IMR-90 (cell line): ENCODE data around the gene GFM1.

Experiments used
- CEBPB ChIP-seq: IDR thresholded peaks from 2 replicates; pipeline ENCODE4 v1.6.1; 2012; ENCODE audit warnings: low read depth, low read length, improper control_type of control experiment
- MXI1 ChIP-seq: IDR thresholded peaks from 2 replicates; pipeline ENCODE4 v1.6.1; 2012; ENCODE audit warnings: low read depth, mild to moderate bottlenecking, low read length, moderate library complexity, borderline replicate concordance
- POLR2A ChIP-seq: IDR thresholded peaks from 2 replicates; pipeline ENCODE4 v1.6.1; 2012; ENCODE audit warnings: mild to moderate bottlenecking, low read depth, low read length
- RAD21 ChIP-seq: IDR thresholded peaks from 2 replicates; pipeline ENCODE4 v1.6.1; 2012; ENCODE audit warnings: low read length, improper control_type of control experiment
- SMC3 ChIP-seq: fragments of 150-350 bp; IDR thresholded peaks from 2 replicates; pipeline ENCODE4 v1.6.1; 2016; ENCODE audit warnings: low read depth, mild to moderate bottlenecking, antibody characterized with exemption, low read length, moderate library complexity
- TF ChIP-seq, protein P1 (sequence below): conservative IDR thresholded peaks from 2 replicates; pipeline ENCODE4 v1.5.1; 2012; ENCODE audit warnings: mild to moderate bottlenecking, low read depth, low read length, improper control_type of control experiment
- TF ChIP-seq, protein P2 (sequence below): fragments of 150-350 bp; IDR thresholded peaks from 2 replicates; pipeline ENCODE4 v1.6.1; 2016; ENCODE audit warnings: low read depth, mild to moderate bottlenecking, low read length, moderate library complexity, borderline replicate concordance

DNA sequence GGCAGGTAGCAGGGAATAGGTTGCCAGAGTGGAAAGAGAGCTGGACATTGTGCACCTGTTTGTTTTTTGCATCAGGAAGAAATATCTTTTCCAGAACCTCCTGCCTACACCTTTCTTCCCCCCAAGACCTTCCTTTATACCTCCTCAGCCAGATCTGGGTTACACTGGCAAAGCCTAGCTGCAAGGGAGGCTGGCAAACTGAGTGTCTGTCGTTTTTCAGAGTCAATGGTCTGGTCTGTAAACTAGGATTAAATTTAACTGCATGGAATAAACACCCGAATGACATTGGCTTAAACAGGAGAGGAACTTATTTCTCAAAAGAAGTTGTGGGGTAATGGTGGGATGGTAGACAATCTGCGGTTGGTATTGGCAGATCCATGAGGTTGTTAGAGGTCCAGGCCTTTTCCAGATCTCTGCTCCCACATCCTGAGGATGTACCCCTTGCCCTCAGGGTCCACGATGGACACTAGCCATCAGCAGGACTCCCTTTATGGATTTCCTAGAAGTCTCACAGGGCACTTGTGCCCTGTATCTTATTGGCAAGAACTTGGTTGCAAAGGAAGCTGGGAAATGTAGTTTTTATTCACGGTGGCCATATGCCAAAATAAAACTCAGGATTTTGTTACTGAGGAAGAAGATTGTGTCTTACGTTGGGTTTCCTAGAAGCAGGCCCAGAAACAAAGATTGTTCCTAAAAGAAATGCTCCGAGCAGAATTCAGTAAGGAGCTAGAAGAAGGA, 91.1 kb downstream of the GFM1 start:
- TF ChIP-seq, protein P1, sequence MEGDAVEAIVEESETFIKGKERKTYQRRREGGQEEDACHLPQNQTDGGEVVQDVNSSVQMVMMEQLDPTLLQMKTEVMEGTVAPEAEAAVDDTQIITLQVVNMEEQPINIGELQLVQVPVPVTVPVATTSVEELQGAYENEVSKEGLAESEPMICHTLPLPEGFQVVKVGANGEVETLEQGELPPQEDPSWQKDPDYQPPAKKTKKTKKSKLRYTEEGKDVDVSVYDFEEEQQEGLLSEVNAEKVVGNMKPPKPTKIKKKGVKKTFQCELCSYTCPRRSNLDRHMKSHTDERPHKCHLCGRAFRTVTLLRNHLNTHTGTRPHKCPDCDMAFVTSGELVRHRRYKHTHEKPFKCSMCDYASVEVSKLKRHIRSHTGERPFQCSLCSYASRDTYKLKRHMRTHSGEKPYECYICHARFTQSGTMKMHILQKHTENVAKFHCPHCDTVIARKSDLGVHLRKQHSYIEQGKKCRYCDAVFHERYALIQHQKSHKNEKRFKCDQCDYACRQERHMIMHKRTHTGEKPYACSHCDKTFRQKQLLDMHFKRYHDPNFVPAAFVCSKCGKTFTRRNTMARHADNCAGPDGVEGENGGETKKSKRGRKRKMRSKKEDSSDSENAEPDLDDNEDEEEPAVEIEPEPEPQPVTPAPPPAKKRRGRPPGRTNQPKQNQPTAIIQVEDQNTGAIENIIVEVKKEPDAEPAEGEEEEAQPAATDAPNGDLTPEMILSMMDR: no peak
- TF ChIP-seq SMC3 (no peak), POLR2A (no peak), MXI1 (no peak), CEBPB (no peak), RAD21 (no peak)
- TF ChIP-seq, protein P2, sequence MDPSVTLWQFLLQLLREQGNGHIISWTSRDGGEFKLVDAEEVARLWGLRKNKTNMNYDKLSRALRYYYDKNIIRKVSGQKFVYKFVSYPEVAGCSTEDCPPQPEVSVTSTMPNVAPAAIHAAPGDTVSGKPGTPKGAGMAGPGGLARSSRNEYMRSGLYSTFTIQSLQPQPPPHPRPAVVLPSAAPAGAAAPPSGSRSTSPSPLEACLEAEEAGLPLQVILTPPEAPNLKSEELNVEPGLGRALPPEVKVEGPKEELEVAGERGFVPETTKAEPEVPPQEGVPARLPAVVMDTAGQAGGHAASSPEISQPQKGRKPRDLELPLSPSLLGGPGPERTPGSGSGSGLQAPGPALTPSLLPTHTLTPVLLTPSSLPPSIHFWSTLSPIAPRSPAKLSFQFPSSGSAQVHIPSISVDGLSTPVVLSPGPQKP: no peak
